Ishikawa (cell line): Measurements from ENCODE around the gene HS6ST1.

ENCODE experiments used
- CEBPB ChIP-seq: IDR thresholded peaks from 2 replicates; pipeline ENCODE4 v1.6.1; 2012
- EGR1 ChIP-seq: IDR thresholded peaks from 2 replicates; pipeline ENCODE4 v1.6.1; 2012
- EP300 ChIP-seq: IDR thresholded peaks from 2 replicates; pipeline ENCODE4 v1.6.1; 2012; ENCODE audit warnings: borderline replicate concordance
- FOXM1 ChIP-seq: IDR thresholded peaks from 2 replicates; pipeline ENCODE4 v1.6.1; 2012; ENCODE audit warnings: low read depth, borderline replicate concordance
- NFIC ChIP-seq: IDR thresholded peaks from 2 replicates; pipeline ENCODE4 v1.6.1; 2012
- RAD21 ChIP-seq: IDR thresholded peaks from 2 replicates; pipeline ENCODE4 v1.6.1; 2012; ENCODE audit warnings: low read depth
- TAF1 ChIP-seq: IDR thresholded peaks from 2 replicates; pipeline ENCODE4 v1.6.1; 2012; ENCODE audit warnings: low read depth, mild to moderate bottlenecking
- TEAD4 ChIP-seq: IDR thresholded peaks from 2 replicates; pipeline ENCODE4 v1.6.1; 2012
- YY1 ChIP-seq: IDR thresholded peaks from 2 replicates; pipeline ENCODE4 v1.6.1; 2012; ENCODE audit warnings: low read depth
- TF ChIP-seq, protein P1 (sequence below): IDR thresholded peaks from 2 replicates; pipeline ENCODE4 v1.6.1; 2012; ENCODE audit warnings: low read depth, mild to moderate bottlenecking
- TF ChIP-seq, protein P2 (sequence below): IDR thresholded peaks from 2 replicates; pipeline ENCODE4 v1.6.1; 2012

DNA sequence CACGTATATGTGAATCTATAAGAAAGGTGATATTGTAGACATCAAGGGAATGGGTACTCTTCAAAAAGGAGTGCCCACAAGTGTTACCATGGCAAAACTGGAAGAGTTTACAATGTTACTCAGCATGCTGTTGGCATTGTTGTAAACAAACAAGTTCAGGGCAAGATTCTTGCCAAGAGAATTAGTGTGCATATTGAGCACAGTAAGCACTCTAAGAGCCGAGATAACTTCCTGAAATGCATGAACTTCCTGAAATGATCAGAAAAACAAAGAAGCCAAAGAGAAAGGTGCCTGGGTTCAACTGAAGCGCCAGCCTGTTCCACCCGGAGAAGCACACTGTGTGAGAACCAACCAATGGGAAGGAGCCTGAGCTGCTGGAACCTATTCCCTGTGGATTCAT, 101.0 kb downstream of the HS6ST1 start:
- TF ChIP-seq, protein P1, sequence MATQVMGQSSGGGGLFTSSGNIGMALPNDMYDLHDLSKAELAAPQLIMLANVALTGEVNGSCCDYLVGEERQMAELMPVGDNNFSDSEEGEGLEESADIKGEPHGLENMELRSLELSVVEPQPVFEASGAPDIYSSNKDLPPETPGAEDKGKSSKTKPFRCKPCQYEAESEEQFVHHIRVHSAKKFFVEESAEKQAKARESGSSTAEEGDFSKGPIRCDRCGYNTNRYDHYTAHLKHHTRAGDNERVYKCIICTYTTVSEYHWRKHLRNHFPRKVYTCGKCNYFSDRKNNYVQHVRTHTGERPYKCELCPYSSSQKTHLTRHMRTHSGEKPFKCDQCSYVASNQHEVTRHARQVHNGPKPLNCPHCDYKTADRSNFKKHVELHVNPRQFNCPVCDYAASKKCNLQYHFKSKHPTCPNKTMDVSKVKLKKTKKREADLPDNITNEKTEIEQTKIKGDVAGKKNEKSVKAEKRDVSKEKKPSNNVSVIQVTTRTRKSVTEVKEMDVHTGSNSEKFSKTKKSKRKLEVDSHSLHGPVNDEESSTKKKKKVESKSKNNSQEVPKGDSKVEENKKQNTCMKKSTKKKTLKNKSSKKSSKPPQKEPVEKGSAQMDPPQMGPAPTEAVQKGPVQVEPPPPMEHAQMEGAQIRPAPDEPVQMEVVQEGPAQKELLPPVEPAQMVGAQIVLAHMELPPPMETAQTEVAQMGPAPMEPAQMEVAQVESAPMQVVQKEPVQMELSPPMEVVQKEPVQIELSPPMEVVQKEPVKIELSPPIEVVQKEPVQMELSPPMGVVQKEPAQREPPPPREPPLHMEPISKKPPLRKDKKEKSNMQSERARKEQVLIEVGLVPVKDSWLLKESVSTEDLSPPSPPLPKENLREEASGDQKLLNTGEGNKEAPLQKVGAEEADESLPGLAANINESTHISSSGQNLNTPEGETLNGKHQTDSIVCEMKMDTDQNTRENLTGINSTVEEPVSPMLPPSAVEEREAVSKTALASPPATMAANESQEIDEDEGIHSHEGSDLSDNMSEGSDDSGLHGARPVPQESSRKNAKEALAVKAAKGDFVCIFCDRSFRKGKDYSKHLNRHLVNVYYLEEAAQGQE: no peak
- TF ChIP-seq EP300: no peak
- TF ChIP-seq CEBPB: no peak
- TF ChIP-seq, protein P2, sequence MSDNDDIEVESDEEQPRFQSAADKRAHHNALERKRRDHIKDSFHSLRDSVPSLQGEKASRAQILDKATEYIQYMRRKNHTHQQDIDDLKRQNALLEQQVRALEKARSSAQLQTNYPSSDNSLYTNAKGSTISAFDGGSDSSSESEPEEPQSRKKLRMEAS: no peak
- TF ChIP-seq TAF1: no peak
- no peak for TF ChIP-seq EGR1
- no peak for TF ChIP-seq YY1
- no peak for TF ChIP-seq RAD21
- TF ChIP-seq FOXM1: no peak
- no peak for TF ChIP-seq NFIC
- TF ChIP-seq TEAD4: no peak
